HUES6 (cell line): ENCODE measurements around the gene PCDHGA5.
A peak's percentile ranks its signal among the peaks of the same experiment; 100 is the strongest.
"Not testable (repeated sequence)": the region's sequence is repeated elsewhere in the genome, so short reads cannot be mapped to it uniquely, and the experiment has no call there.

Experiments
- H3K27ac ChIP-seq: 2 replicates; pipeline ENCODE4 v1.7.0; 2013; ENCODE audit warnings: low read depth, mild to moderate bottlenecking, low read length, inconsistent platforms
- H3K27me3 ChIP-seq: 2 replicates; pipeline ENCODE4 v1.6.1; 2013; ENCODE audit warnings: low read length; ENCODE audit not compliant: control insufficient read depth, insufficient read depth
- H3K36me3 ChIP-seq: 2 replicates; pipeline ENCODE4 v1.6.1; 2013; ENCODE audit warnings: low read length; ENCODE audit not compliant: control insufficient read depth, insufficient read depth
- H3K4me1 ChIP-seq: 2 replicates; pipeline ENCODE4 v1.6.1; 2013; ENCODE audit warnings: low read length; ENCODE audit not compliant: control insufficient read depth, insufficient read depth
- H3K4me3 ChIP-seq: 2 replicates; pipeline ENCODE4 v1.5.1; 2013; ENCODE audit warnings: low read depth, low read length
- H3K9ac ChIP-seq: one replicate; pipeline ENCODE4 v1.6.1; 2013; ENCODE audit warnings: mild to moderate bottlenecking, low read length
- H3K9me3 ChIP-seq: 2 replicates; pipeline ENCODE4 v1.6.1; 2013; ENCODE audit warnings: low read depth, low read length; ENCODE audit not compliant: control insufficient read depth, insufficient read depth

PCDHGA5 gene

GRCh38 chr5:141373673-141374317, 9.8 kb downstream of the PCDHGA5 start, which contains the start of gene PCDHGA6:
TSS of gene PCDHGA6 (plus strand) at chr5:141373891. CDS start at chr5:141374084, 193 bp downstream.
- no peak within 1 kb of the TSS for H3K9ac ChIP-seq
- H3K27ac ChIP-seq: no peak within 1 kb of the TSS
- H3K27me3 ChIP-seq: no peaks in the 10 kb centered on the region
- no peaks in the 10 kb centered on the region for H3K36me3 ChIP-seq
- H3K9me3 ChIP-seq: peaks cover 57% of the 10 kb centered on the region
- peak within 1 kb of the TSS; percentile 18; the same call in 1 of the 2 replicates for H3K4me3 ChIP-seq
- no peaks in the 10 kb centered on the region for H3K4me1 ChIP-seq

DNA sequence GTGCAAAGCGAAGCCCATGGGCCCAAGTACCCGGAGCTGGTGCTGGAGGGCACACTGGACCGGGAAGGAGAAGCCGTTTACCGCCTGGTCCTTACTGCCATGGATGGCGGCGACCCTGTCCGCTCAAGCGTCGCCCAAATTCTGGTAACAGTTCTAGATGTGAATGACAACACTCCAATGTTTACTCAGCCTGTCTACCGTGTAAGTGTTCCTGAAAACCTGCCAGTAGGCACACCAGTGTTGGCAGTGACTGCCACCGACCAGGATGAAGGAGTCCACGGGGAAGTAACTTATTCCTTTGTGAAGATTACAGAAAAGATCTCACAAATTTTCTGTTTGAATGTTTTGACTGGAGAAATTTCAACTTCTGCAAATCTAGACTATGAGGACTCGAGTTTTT, 10.7 kb downstream of the PCDHGA5 start:
- Histone ChIP-seq H3K4me3 (no peak overlapping the region), H3K4me1 (no peaks in the 10 kb centered on the region), H3K36me3 (no peaks in the 10 kb centered on the region), H3K9me3 (peaks cover 55% of the 10 kb centered on the region), H3K27ac (no peak overlapping the region), H3K27me3 (no peaks in the 10 kb centered on the region), H3K9ac (no peak overlapping the region)

GRCh38 chr5:141375444-141376155, 11.6 kb downstream of the PCDHGA5 start:
- H3K27me3 ChIP-seq, H3K4me1 ChIP-seq, H3K36me3 ChIP-seq, H3K9ac ChIP-seq, H3K27ac ChIP-seq, H3K4me3 ChIP-seq: not testable (repeated sequence)
- H3K9me3 ChIP-seq: peaks cover 50% of the 10 kb centered on the region

DNA sequence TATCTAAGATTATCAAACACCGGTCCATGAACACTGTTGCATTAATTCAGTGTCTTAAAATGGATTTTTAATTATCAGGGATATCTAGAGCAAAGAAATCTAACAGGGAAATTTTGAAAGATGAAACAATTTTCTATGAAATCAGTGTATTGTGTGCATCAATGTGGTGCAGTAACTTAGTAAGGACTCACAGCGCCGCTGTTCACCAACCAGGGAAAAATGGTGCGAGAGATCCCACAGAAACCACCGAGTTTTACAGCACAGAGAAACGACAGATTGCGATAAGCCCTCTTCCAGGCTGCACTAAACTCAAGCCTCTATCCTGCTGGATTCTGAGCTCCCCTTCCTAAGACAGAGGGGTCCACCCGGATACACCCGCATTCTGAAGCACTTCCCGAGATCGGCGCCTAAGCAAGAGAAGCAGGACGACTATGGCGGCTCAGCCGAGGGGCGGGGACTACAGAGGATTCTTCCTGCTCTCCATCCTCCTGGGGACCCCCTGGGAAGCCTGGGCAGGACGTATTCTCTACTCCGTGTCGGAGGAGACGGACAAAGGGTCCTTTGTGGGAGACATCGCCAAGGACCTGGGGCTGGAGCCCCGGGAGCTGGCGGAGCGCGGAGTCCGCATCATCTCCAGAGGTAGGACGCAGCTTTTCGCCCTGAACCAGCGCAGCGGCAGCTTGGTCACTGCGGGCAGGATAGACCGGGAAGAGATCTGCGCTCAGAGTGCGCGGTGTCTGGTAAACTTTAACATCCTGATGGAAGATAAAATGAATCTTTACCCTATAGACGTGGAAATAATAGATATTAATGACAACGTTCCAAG, 18.7 kb downstream of the PCDHGA5 start, which contains the start of gene PCDHGA7:
Gene PCDHGA7, plus strand, starts transcription at position 274 of the 826 bp plus-strand sequence. Its CDS starts 158 bp downstream, at position 432.
- H3K36me3 ChIP-seq: no peaks in the 10 kb centered on the region
- no peaks in the 10 kb centered on the region for H3K4me1 ChIP-seq
- no peak within 1 kb of the TSS for H3K27ac ChIP-seq
- peak within 1 kb of the TSS; percentile 54 for H3K9ac ChIP-seq
- peaks cover 12% of the 10 kb centered on the region for H3K27me3 ChIP-seq
- peak within 1 kb of the TSS; percentile 71 for H3K4me3 ChIP-seq
- peaks cover 32% of the 10 kb centered on the region for H3K9me3 ChIP-seq

GRCh38 chr5:141383345-141383744, 19.4 kb downstream of the PCDHGA5 start:
- Histone ChIP-seq H3K9me3 (peaks cover 34% of the 10 kb centered on the region), H3K9ac (no peak overlapping the region), H3K36me3 (peaks cover 1% of the 10 kb centered on the region; the same call in 1 of the 2 replicates), H3K4me3 (peak overlapping the region; percentile 71), H3K27ac (no peak overlapping the region), H3K4me1 (no peaks in the 10 kb centered on the region), H3K27me3 (peaks cover 16% of the 10 kb centered on the region)

DNA sequence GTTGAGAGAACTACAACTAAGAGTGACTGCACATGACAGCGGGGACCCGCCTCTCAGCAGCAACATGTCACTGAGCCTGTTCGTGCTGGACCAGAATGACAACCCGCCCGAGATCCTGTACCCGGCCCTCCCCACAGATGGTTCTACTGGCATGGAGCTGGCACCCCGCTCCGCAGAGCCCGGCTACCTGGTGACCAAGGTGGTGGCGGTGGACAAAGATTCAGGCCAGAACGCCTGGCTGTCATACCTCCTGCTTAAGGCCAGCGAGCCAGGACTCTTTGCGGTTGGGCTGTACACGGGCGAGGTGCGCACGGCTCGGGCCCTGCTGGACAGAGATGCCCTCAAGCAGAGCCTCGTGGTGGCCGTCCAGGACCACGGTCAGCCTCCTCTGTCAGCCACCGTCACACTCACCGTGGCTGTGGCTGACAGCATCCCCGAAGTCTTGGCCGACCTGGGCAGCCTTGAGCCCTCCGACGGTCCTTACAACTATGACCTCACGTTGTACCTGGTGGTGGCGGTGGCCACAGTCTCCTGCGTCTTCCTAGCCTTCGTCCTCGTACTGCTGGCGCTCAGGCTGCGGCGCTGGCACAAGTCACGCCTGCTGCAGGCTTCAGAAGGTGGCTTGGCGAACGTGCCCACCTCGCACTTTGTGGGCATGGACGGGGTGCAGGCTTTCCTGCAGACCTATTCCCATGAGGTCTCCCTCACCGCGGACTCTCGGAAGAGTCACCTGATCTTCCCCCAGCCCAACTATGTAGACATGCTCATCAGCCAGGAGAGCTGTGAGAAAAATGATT, 20.7 kb downstream of the PCDHGA5 start:
- Histone ChIP-seq H3K27me3 (peaks cover 19% of the 10 kb centered on the region), H3K9me3 (peaks cover 48% of the 10 kb centered on the region), H3K4me3 (no peak overlapping the region), H3K36me3 (peaks cover 6% of the 10 kb centered on the region; the same call in 1 of the 2 replicates), H3K9ac (no peak overlapping the region), H3K27ac (no peak overlapping the region), H3K4me1 (no peaks in the 10 kb centered on the region)

DNA sequence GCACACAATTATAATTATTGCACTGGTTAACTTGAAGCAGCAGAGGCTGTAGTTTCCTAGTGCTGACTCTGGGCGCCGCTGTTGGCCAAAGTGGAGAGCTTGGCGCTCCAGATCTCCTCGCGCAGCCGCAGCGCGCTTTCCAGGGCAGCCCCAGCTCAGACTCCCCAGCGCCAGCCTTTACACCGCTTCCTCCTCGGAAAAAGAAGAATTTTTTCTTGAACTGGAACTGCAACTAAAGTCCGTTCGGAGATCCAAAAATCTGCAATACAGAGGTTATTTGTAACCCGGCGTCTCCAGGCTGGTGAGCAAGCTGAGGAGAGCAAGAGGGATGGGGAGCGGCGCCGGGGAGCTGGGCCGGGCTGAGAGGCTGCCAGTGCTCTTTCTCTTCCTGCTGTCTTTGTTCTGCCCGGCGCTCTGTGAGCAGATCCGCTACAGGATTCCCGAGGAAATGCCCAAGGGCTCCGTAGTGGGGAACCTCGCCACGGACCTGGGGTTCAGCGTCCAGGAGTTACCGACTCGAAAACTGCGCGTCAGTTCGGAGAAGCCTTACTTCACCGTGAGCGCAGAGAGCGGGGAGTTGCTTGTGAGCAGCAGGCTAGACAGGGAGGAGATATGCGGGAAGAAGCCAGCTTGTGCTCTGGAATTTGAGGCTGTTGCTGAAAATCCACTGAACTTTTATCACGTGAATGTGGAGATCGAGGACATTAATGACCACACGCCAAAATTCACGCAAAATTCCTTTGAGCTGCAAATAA, 23.8 kb downstream of the PCDHGA5 start, which contains the start of gene PCDHGB4:
Gene PCDHGB4, plus strand, starts transcription at position 142 of the 755 bp plus-strand sequence. Its CDS starts 187 bp downstream, at position 329.
- Histone ChIP-seq H3K9me3 (peaks cover 70% of the 10 kb centered on the region), H3K4me3 (peak within 1 kb of the TSS; percentile 57), H3K27me3 (peaks cover 19% of the 10 kb centered on the region), H3K9ac (peak within 1 kb of the TSS; percentile 49), H3K36me3 (peaks cover 22% of the 10 kb centered on the region)
- H3K27ac ChIP-seq, H3K4me1 ChIP-seq: not testable (repeated sequence)

DNA sequence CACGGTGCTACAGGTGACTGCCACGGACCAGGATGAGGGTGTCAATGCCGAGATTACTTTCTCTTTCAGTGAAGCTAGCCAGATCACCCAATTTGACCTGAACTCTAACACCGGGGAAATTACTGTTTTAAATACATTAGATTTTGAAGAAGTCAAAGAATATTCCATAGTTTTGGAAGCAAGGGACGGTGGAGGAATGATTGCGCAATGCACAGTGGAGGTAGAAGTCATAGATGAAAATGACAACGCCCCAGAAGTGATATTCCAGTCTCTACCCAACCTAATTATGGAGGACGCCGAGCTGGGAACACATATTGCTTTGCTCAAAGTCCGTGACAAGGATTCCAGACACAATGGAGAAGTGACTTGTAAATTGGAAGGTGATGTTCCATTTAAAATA, 24.7 kb downstream of the PCDHGA5 start:
- H3K9ac ChIP-seq: no peak overlapping the region
- H3K9me3 ChIP-seq: peaks cover 72% of the 10 kb centered on the region
- H3K4me3 ChIP-seq: peak overlapping the region; percentile 35
- no peak overlapping the region for H3K27ac ChIP-seq
- H3K27me3 ChIP-seq: peaks cover 12% of the 10 kb centered on the region
- peaks cover 31% of the 10 kb centered on the region for H3K36me3 ChIP-seq
- no peaks in the 10 kb centered on the region for H3K4me1 ChIP-seq

- H3K27ac ChIP-seq: no peak overlapping the region
- no peaks in the 10 kb centered on the region for H3K4me1 ChIP-seq
- H3K4me3 ChIP-seq: 0 out of 2 replicates have a peak overlapping the region, but pooled peaks have one; percentile 11
- H3K27me3 ChIP-seq: peaks cover 7% of the 10 kb centered on the region; the same call in 1 of the 2 replicates
- peaks cover 72% of the 10 kb centered on the region for H3K9me3 ChIP-seq
- H3K36me3 ChIP-seq: peaks cover 36% of the 10 kb centered on the region
- H3K9ac ChIP-seq: no peak overlapping the region
Observed at GRCh38 chr5:141389153-141390042, 25.4 kb downstream of the PCDHGA5 start.
